HEK293T (cell line): Measurements from ENCODE around the gene FHIT.

Source experiments
- CTCF ChIA-PET: fragments of 350-600 bp; formaldehyde crosslinking; extraction: SDS; loops from one replicate; lab custom pipeline; 2021; ENCODE audit warnings: antibody characterized with exemption, inconsistent platforms; lab: Yijun Ruan, JAX
- POLR2A ChIA-PET: fragments of 350-600 bp; formaldehyde crosslinking; extraction: SDS; loops from one replicate; lab custom pipeline; 2020; ENCODE audit warnings: antibody characterized with exemption, inconsistent platforms; lab: Yijun Ruan, JAX
- DNase-seq: peaks from one replicate; pipeline ENCODE4 v3.0.0; 2012; ENCODE audit warnings: mixed read lengths; ENCODE audit errors: extremely low spot score
- ARNT ChIP-seq: fragments of 450-650 bp; IDR thresholded peaks from 2 replicates; pipeline ENCODE4 v1.6.1; 2017; ENCODE audit warnings: mild to moderate bottlenecking
- BHLHE40 ChIP-seq: fragments of 450-650 bp; IDR thresholded peaks from 2 replicates; pipeline ENCODE4 v1.6.1; 2016; ENCODE audit warnings: mild to moderate bottlenecking, moderate library complexity, borderline replicate concordance
- CTBP1 ChIP-seq: fragments of 450-650 bp; IDR thresholded peaks from 2 replicates; pipeline ENCODE4 v1.6.1; 2016; ENCODE audit warnings: borderline replicate concordance
- ELF4 ChIP-seq: fragments of 450-650 bp; IDR thresholded peaks from 2 replicates; pipeline ENCODE4 v1.6.1; 2017; ENCODE audit warnings: antibody characterized with exemption
- FOXA1 ChIP-seq: fragments of 450-650 bp; IDR thresholded peaks from 2 replicates; pipeline ENCODE4 v1.6.1; 2016; ENCODE audit warnings: mild to moderate bottlenecking
- FOXK2 ChIP-seq: fragments of 450-650 bp; IDR thresholded peaks from 2 replicates; pipeline ENCODE4 v1.6.1; 2016; ENCODE audit warnings: mild to moderate bottlenecking
- FOXM1 ChIP-seq: fragments of 450-650 bp; IDR thresholded peaks from 2 replicates; pipeline ENCODE4 v1.6.1; 2017; ENCODE audit warnings: mild to moderate bottlenecking, borderline replicate concordance
- HDGF ChIP-seq: fragments of 450-650 bp; IDR thresholded peaks from 2 replicates; pipeline ENCODE4 v1.6.1; 2017; ENCODE audit warnings: antibody characterized with exemption, borderline replicate concordance
- L3MBTL2 ChIP-seq: fragments of 450-650 bp; conservative IDR thresholded peaks from 2 replicates; pipeline ENCODE4 v1.6.1; 2016; ENCODE audit warnings: mild to moderate bottlenecking
- LEF1 ChIP-seq: fragments of 450-650 bp; IDR thresholded peaks from 2 replicates; pipeline ENCODE4 v1.6.1; 2017; ENCODE audit warnings: mild to moderate bottlenecking, borderline replicate concordance
- NFRKB ChIP-seq: fragments of 450-650 bp; IDR thresholded peaks from 2 replicates; pipeline ENCODE4 v1.6.1; 2016; ENCODE audit warnings: mild to moderate bottlenecking, moderate library complexity
- PKNOX1 ChIP-seq: fragments of 450-650 bp; IDR thresholded peaks from 2 replicates; pipeline ENCODE4 v1.6.1; 2016
- SP1 ChIP-seq: fragments of 450-650 bp; IDR thresholded peaks from 2 replicates; pipeline ENCODE4 v1.6.1; 2017
- SUZ12 ChIP-seq: fragments of 450-650 bp; IDR thresholded peaks from 2 replicates; pipeline ENCODE4 v1.6.1; 2016; ENCODE audit warnings: mild to moderate bottlenecking
- TARDBP ChIP-seq: fragments of 450-650 bp; IDR thresholded peaks from 2 replicates; pipeline ENCODE4 v1.6.1; 2016
- ZNF384 ChIP-seq: fragments of 450-650 bp; IDR thresholded peaks from 2 replicates; pipeline ENCODE4 v1.6.1; 2016

The FHIT gene

GRCh38 chr3:61288446-61288845, 37.2 kb upstream of the FHIT start:
- ChIA-PET POLR2A (no interaction called here), CTCF (no interaction called here)
- no peak for DNase-seq
- TF ChIP-seq TARDBP (no peak), FOXA1 (no peak), FOXM1 (no peak), BHLHE40 (no peak), L3MBTL2 (no peak), FOXK2 (no peak)

DNA sequence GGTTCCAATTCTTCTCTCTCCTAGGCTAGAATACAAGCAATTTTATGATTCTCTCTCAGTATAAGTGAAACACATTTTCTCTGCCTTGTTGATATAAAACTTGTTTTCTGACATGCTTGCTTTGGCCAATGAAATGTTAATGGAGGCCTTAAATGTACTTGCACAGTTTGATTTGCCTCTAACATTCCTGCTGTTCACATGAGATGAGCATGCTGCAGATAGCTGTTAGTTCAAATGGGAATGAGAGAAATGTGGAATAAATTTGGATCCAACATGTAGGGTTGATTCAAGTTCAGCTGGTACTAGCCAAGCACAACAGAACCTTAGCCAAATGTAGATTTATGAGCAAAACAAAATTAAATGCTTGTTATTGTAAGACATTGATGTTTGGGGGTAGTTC, 32.6 kb upstream of the FHIT start:
- DNase-seq = no peak
- ChIA-PET CTCF (no interaction called here), POLR2A (no interaction called here)
- TF ChIP-seq ARNT = no peak
- TF ChIP-seq LEF1 = no peak
- TF ChIP-seq TARDBP = no peak
- TF ChIP-seq HDGF = no peak
- TF ChIP-seq ELF4 = no peak
- TF ChIP-seq ZNF384 = no peak
- no peak for TF ChIP-seq SP1
- no peak for TF ChIP-seq FOXK2
- no peak for TF ChIP-seq PKNOX1
- no peak for TF ChIP-seq BHLHE40
- no peak for TF ChIP-seq FOXA1

GRCh38 chr3:61278713-61279112, 27.5 kb upstream of the FHIT start:
- ChIA-PET POLR2A (no interaction called here), CTCF (no interaction called here)
- TF ChIP-seq SUZ12 = no peak
- TF ChIP-seq FOXK2 = no peak
- no peak for TF ChIP-seq ARNT
- TF ChIP-seq ELF4 = no peak
- no peak for TF ChIP-seq FOXA1
- TF ChIP-seq L3MBTL2 = no peak
- no peak for TF ChIP-seq FOXM1
- TF ChIP-seq PKNOX1 = no peak
- no peak for DNase-seq

- CTCF ChIA-PET = interaction anchor here (0.8 kb wide), 1 partner anchor 94 kb away, joined by 4 read pairs; no protein-coding TSS in a partner anchor
- no peak for DNase-seq
- TF ChIP-seq L3MBTL2 = no peak
- TF ChIP-seq LEF1 = no peak
- no peak for TF ChIP-seq NFRKB
- TF ChIP-seq ARNT = no peak
- no peak for TF ChIP-seq FOXA1
- TF ChIP-seq FOXM1 = no peak
- no peak for TF ChIP-seq SP1
- TF ChIP-seq BHLHE40 = no peak
- no peak for TF ChIP-seq ELF4
- no peak for TF ChIP-seq SUZ12
- POLR2A ChIA-PET = no interaction called here
Observed at GRCh38 chr3:61277411-61277810, 26.2 kb upstream of the FHIT start.

- TF ChIP-seq ELF4 (no peak), BHLHE40 (no peak), FOXM1 (no peak), ARNT (no peak), HDGF (no peak), SUZ12 (no peak), FOXK2 (no peak), PKNOX1 (no peak), L3MBTL2 (no peak), NFRKB (no peak), SP1 (no peak), ZNF384 (no peak), TARDBP (no peak), LEF1 (no peak), CTBP1 (no peak), FOXA1 (no peak)
- ChIA-PET POLR2A (no interaction called here), CTCF (no interaction called here)
- DNase-seq = no peak
Observed at GRCh38 chr3:61269435-61269834, 18.2 kb upstream of the FHIT start.

DNA sequence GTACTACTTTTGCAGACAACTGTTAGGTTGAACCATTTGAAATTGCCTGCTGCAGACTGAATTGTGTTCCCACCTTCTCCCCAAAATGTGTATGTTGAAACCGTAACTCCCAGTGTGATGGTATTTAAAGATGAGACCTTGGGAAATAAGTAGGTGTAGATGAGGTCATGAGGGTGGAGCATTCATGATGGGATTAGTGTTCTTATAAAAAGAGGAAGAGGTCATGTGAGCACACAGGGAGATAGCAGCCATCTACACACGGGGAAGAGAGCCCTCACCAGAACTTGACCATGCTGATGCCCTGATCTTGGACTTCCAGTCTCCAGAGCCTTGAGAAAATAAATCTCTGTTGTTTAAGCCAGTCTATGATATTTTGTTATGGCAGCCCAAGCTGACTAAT, 17.4 kb upstream of the FHIT start:
- POLR2A ChIA-PET = no interaction called here
- CTCF ChIA-PET = no interaction called here
- no peak for TF ChIP-seq BHLHE40
- TF ChIP-seq PKNOX1 = no peak
- TF ChIP-seq FOXM1 = no peak
- TF ChIP-seq NFRKB = no peak
- no peak for TF ChIP-seq FOXA1
- TF ChIP-seq ELF4 = no peak
- TF ChIP-seq HDGF = no peak
- TF ChIP-seq ZNF384 = no peak
- no peak for TF ChIP-seq LEF1
- no peak for TF ChIP-seq TARDBP
- no peak for TF ChIP-seq L3MBTL2
- TF ChIP-seq FOXK2 = no peak
- no peak for TF ChIP-seq SUZ12
- no peak for TF ChIP-seq CTBP1
- no peak for TF ChIP-seq ARNT
- no peak for DNase-seq

DNA sequence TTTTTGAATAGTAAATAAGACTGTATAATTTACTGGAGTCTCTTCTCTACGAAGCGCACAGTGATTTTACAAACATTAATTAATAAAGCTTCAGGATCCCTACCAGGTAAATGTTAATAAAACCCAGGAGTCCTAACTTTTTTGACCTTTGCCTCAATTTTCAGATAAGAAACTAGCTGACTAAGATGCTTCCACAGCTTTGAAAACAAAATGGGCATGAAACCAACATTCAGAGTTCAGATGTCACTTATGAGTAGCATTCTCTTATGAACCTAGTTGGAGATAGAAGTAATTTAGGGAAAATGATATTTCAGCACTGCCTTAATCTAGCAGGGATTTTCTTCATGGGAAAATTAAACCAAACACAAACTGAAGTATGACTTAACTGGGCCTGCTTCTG, 13.0 kb upstream of the FHIT start:
- no peak for TF ChIP-seq PKNOX1
- TF ChIP-seq L3MBTL2 = no peak
- TF ChIP-seq NFRKB = no peak
- no peak for TF ChIP-seq LEF1
- no peak for TF ChIP-seq BHLHE40
- no peak for TF ChIP-seq FOXM1
- TF ChIP-seq SUZ12 = no peak
- no peak for TF ChIP-seq FOXA1
- no peak for TF ChIP-seq ZNF384
- no peak for DNase-seq
- ChIA-PET CTCF (no interaction called here), POLR2A (no interaction called here)
